ENCODE results near the gene PCCA. TPM values are rescaled to one million over a fixed set of nuclear protein-coding genes. Genes with fewer than 3 reads are reported as not detected.

Gene PCCA
- total RNA-seq, 3 donors from 2014 or later, result 46.6 to 69.8 (median 64.7) TPM

DNA sequence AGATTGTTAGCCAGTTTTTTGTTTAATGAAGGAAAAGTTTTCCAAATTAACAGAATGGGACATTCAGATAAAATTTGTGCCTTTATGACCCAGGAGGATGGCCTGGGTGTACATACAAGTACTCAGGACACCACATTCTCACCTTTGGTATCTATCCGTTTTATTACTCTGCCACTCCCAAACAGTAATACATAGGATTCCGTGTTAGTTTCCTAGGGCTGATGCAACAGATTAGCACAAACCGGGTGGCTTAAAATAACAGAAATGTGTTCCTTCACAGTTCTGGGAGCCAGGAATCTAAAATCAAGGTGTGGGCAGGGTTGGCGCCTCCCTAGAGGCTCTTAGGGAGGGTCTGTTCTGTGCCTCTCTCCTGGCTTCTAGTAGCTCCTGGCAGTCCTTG lies 369.8 kb downstream of the PCCA start:
- H3K9me3 ChIP-seq, result no peaks in the 10 kb centered on the region
- H3K27ac ChIP-seq, result no peak overlapping the region
- no peak for DNase-seq (ENCODE audit: low spot score in 2 of 2)
- no peaks in the 10 kb centered on the region for H3K4me1 ChIP-seq
- no peaks in the 10 kb centered on the region for H3K27me3 ChIP-seq
- intact Hi-C loops (cut with DNase I; ENCODE audit: low total_unique reads), result no loop called here
- TF ChIP-seq POLR2AphosphoS5 (IDR thresholded peaks at IDR 0.05), result no peak
- TF ChIP-seq, protein P1, sequence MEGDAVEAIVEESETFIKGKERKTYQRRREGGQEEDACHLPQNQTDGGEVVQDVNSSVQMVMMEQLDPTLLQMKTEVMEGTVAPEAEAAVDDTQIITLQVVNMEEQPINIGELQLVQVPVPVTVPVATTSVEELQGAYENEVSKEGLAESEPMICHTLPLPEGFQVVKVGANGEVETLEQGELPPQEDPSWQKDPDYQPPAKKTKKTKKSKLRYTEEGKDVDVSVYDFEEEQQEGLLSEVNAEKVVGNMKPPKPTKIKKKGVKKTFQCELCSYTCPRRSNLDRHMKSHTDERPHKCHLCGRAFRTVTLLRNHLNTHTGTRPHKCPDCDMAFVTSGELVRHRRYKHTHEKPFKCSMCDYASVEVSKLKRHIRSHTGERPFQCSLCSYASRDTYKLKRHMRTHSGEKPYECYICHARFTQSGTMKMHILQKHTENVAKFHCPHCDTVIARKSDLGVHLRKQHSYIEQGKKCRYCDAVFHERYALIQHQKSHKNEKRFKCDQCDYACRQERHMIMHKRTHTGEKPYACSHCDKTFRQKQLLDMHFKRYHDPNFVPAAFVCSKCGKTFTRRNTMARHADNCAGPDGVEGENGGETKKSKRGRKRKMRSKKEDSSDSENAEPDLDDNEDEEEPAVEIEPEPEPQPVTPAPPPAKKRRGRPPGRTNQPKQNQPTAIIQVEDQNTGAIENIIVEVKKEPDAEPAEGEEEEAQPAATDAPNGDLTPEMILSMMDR (IDR thresholded peaks at IDR 0.05), result no peak
- TF ChIP-seq POLR2A (IDR thresholded peaks at IDR 0.05), result no peak
- H3K36me3 ChIP-seq, result no peaks in the 10 kb centered on the region
- no peak overlapping the region for H3K4me3 ChIP-seq

DNA sequence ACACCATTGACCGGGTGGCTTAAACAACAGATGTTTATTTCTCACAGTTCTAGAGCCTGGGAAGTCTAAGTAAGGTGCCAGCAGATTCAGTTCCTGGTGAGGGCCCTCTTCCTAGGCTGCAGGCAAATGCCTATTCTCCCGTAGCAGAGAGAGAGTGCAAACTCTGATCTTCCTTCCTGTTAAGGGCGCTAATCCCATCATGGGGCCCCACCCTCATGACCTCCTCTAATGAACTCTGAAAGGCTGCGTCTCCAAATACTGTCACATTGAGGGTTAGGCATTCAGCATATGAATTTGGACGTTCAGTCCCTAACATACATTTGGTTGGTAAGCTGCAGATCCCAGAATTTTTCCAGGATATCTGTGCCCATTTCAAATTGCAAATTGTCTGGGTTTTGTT lies 370.9 kb downstream of the PCCA start:
- intact Hi-C loops (cut with DNase I; ENCODE audit: low total_unique reads), result no loop called here
- no peaks in the 10 kb centered on the region for H3K4me1 ChIP-seq
- H3K4me3 ChIP-seq, result no peak overlapping the region
- H3K9me3 ChIP-seq, result no peaks in the 10 kb centered on the region
- no peak overlapping the region for H3K27ac ChIP-seq
- no peak for DNase-seq (ENCODE audit: low spot score in 2 of 2)
- no peaks in the 10 kb centered on the region for H3K36me3 ChIP-seq
- TF ChIP-seq POLR2A (IDR thresholded peaks at IDR 0.05), result no peak
- TF ChIP-seq, protein P1 (IDR thresholded peaks at IDR 0.05), result no peak
- TF ChIP-seq POLR2AphosphoS5 (IDR thresholded peaks at IDR 0.05), result no peak
- H3K27me3 ChIP-seq, result no peaks in the 10 kb centered on the region

DNA sequence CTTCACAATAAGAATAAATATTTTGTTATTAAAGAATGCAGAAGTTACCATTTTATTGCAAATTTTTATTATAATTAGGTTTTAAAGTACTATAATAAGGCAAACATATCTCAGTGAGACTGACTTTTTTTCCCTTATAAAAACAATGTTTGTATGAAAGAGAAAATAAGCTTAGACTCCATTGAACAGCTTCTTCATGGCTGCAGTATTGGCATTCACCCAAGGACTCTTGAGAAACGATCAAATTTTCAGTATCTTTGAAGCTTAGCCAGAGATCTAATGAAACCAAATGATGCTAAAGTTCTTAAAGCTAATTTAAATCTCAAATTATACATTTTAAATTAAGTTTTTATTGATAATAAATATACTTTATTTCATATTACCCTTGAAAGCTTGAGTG lies 371.4 kb downstream of the PCCA start:
- no peak overlapping the region for H3K27ac ChIP-seq
- DNase-seq (ENCODE audit: low spot score in 2 of 2), result no peak
- H3K36me3 ChIP-seq, result no peaks in the 10 kb centered on the region
- H3K4me3 ChIP-seq, result no peak overlapping the region
- intact Hi-C loops (cut with DNase I; ENCODE audit: low total_unique reads), result no loop called here
- no peaks in the 10 kb centered on the region for H3K4me1 ChIP-seq
- no peak for TF ChIP-seq POLR2AphosphoS5 (IDR thresholded peaks at IDR 0.05)
- no peak for TF ChIP-seq POLR2A (IDR thresholded peaks at IDR 0.05)
- TF ChIP-seq, protein P1 (IDR thresholded peaks at IDR 0.05), result no peak
- no peaks in the 10 kb centered on the region for H3K27me3 ChIP-seq
- no peaks in the 10 kb centered on the region for H3K9me3 ChIP-seq

DNA sequence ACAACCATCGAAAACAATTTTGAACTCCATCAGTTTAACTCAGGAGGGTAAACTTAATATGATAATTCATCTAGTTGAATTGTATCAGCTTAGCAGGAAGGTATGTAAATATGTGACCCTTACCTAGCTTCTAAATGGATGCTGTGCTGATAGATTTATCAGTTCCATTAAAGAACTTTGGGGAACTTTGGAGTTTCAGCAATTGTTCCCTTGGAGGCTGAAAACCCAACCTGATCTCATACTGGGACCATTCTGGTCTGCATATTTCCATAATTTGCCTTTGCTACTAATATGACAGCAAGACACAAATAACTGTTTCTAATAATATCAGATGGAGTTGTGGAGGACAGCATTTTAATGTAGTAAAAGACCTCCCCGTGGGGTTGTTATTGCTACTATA lies 371.9 kb downstream of the PCCA start:
- Histone ChIP-seq H3K9me3 (no peaks in the 10 kb centered on the region), H3K27ac (no peak overlapping the region), H3K4me3 (no peak overlapping the region), H3K36me3 (no peaks in the 10 kb centered on the region), H3K27me3 (no peaks in the 10 kb centered on the region), H3K4me1 (no peaks in the 10 kb centered on the region)
- TF ChIP-seq, protein P1 (IDR thresholded peaks at IDR 0.05), result no peak
- no peak for TF ChIP-seq POLR2A (IDR thresholded peaks at IDR 0.05)
- no peak for TF ChIP-seq POLR2AphosphoS5 (IDR thresholded peaks at IDR 0.05)
- no peak for DNase-seq (ENCODE audit: low spot score in 2 of 2)
- intact Hi-C loops (cut with DNase I; ENCODE audit: low total_unique reads), result no loop called here

DNA sequence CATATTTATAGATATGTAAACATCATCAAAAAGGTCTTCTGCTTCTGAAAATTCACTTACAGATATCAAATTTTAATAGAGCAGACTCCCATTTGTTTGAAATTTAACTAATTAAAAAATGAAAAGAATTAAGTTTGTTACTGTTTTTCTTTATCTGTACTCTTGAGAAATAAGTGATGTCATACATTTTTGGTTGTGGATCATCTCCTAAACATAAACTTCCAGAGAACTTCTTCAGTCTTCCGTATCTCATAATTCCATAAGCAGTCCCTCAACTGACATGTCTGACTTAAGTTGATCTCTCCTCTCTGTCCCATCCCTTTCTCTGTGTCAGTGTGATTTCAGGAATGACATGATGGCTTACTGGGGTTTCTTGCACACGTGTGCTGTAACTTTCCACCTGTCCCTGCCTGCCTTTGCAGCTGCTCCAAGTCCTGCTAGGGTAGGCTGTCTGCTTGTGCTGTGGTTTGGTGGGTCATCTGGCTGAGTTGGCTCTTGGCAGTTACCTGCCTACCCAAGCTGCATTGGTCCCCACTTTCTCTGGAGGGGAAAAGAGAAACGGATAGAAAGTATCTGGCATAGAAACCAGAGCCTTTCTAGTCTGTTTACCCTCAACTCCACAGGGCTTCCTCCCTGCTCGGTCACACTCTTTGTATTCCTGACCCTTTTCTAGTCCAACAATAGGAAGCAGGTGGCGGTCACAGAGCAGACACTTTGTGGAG lies 372.6 kb downstream of the PCCA start:
- Histone ChIP-seq H3K27me3 (no peaks in the 10 kb centered on the region), H3K4me1 (no peaks in the 10 kb centered on the region), H3K36me3 (no peaks in the 10 kb centered on the region), H3K27ac (no peak overlapping the region), H3K9me3 (no peaks in the 10 kb centered on the region), H3K4me3 (no peak overlapping the region)
- DNase-seq (ENCODE audit: low spot score in 2 of 2), result no peak
- TF ChIP-seq POLR2A (IDR thresholded peaks at IDR 0.05), result no peak
- TF ChIP-seq POLR2AphosphoS5 (IDR thresholded peaks at IDR 0.05), result no peak
- TF ChIP-seq, protein P1 (IDR thresholded peaks at IDR 0.05), result no peak
- intact Hi-C loops (cut with DNase I; ENCODE audit: low total_unique reads), result no loop called here

All from breast epithelium (tissue), 4 donors.